NCI-H524 (cell line): ENCODE results near the gene RAB26.
"Not testable (repeated sequence)": the region's sequence is repeated elsewhere in the genome, so short reads cannot be mapped to it uniquely, and the experiment has no call there.

Experiments used
- DNase-seq, 2 experiments: peaks; one replicate each; lab custom pipeline; 2025; lab: John Stamatoyannopoulos, UW

The RAB26 gene, protein sequence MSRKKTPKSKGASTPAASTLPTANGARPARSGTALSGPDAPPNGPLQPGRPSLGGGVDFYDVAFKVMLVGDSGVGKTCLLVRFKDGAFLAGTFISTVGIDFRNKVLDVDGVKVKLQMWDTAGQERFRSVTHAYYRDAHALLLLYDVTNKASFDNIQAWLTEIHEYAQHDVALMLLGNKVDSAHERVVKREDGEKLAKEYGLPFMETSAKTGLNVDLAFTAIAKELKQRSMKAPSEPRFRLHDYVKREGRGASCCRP

DNA sequence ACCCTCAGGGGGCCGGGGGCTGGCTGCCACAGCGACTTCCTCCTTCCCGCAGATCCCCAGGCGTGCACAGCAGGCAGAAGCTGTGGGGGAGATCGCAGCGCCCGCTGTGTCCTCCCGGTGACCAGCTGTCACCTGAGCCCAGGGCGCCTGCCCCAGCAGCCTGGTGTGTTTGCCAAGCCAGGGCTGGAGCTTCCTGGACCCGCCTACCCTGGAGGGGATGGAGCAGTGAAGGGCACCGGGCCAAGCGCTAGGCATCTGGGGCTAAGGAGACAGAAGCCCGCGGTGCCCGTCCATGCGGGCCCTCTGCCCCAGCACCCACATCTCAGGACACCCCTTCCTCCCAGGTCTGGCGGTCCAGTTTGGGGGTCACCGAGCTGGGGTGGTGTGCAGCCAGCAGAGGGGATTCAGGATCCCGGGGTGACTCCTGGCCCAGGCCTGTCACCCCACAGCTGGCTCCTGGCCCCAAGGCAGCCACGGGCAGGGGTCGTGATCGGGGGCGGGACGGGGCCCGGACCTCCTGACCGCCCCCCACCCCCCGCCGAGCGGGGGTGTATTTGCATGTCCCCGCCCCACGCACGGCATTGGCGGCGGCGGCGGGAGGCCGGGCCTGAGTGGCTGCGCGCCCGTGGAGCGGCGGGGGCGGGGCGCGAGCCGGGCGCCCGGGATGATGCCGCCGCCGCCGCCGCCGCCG is at the start of gene RAB26:
RAB26 (plus strand) TSS at position 645 of the 691 bp plus-strand sequence. CDS start 159 bp downstream, outside the sequence.
- peak; percentile 93 to 97 for DNase-seq

DNA sequence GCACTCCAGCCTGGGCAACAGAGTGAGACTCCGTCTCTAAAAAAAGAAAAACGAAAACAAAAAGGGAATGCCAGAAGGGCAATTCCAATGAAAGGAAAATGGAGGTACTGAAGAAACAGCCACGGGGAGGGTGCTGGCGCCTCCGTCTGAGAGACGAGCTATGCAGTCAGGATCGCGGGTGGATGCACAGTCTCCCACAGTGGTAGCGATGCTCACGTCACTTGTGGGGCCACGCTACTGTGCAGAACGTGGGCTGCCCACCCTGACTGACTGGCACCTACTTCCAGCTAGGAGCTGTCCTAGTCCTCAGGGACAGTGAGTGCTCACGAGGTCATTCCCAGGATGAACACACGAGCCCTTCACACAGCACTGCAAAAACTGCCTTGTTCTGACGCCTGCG is 46.8 kb upstream of the RAB26 start:
- DNase-seq: not testable (repeated sequence)

DNA sequence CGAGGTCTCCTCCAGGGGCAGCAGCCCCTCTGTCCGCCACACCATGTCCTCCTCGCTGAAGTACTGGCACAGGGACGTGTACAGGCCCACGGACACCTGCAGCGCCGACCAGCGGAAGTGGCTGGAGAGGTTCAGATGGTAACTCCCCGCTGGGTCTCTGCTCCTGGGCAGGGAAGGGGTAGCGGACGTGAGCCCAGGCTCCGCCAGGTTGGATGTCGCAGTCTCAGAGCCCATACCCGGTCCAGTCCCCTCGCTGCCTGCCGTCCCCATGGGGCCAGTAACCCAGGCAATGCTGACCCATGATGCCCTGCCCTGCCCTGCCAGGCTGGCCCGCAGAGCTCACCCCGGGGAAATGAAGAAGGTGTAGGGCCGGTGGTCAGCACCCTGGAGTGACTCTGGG is 46.0 kb upstream of the RAB26 start:
- DNase-seq: no peak

DNA sequence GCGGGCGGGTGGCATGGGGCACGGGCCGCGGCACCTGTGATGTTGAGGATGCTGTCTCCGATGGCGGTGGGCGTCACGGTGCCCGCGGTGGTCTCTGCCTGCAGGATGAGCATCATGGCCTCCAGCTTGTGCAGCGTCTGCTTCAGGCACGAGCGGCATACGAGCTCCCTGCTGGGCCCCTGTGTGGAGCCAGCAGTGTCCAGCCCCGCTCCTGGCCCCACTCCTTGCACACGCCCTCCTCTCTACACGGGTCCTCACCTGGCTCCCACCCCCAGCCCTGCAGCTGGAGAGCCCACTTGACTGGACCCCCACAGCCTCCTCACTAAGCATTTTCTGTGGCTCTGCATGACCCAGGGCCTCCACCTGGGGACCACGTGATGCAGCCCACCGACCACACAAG is 44.0 kb upstream of the RAB26 start:
- DNase-seq: not testable (repeated sequence)

DNA sequence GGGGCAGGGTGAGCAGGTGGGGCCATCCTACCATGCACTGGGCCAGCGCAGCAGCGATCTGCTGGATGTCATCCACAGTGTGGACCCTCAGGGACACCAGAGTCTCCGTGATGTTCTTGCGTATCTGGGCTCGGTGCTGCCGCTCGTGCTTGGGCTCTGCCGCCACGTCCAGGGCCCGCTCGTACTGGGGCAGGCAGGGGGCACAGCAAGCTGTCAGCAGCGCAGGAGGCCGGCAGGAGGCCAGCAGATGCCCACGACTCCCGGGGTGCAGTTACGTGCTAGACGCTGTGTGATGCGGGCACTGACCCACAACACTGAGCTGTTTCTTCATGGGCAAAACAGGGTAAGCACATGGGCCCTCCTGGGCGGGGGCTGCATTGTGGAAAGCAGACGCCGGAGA is 43.1 kb upstream of the RAB26 start:
- not testable (repeated sequence) for DNase-seq

DNA sequence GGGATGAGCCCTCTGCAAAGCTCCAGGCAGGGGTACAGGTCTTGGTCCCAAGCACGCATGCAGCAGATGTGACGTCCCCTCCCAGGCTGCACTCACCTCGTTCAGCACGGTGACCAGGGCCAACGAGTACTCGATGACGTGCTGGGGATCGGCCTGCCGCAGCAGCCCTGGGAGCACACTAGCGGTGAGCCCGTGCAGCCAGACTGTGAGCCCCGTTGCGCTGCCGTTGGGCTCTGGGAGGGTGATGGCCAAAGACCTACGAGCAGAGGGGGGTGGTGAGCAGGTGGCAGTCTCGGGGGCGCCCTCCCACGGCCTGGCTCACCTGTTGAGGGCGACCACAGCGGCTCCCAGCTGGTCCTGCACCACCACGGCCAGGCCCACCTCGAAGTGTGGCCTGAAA is 42.7 kb upstream of the RAB26 start:
- not testable (repeated sequence) for DNase-seq

DNA sequence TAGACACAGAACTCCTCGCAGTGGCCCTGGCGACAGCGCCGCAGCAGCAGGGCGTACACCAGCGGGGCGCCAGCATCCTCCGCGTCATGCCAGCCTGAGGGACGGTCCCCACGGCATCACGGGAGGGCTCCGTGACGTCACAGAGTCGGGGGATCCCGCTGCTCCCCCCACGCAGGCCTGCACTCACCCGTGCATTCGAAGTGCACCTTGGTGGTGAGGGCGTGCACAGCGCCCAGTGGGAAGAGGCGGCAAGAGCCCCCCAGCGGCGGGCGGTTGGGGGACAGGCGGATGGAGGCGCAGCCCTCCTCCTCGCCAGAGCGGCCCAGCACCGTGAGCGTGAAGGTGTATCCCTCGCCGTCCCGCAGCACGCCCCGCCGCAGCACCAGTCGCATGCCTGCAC is 42.2 kb upstream of the RAB26 start:
- not testable (repeated sequence) for DNase-seq

DNA sequence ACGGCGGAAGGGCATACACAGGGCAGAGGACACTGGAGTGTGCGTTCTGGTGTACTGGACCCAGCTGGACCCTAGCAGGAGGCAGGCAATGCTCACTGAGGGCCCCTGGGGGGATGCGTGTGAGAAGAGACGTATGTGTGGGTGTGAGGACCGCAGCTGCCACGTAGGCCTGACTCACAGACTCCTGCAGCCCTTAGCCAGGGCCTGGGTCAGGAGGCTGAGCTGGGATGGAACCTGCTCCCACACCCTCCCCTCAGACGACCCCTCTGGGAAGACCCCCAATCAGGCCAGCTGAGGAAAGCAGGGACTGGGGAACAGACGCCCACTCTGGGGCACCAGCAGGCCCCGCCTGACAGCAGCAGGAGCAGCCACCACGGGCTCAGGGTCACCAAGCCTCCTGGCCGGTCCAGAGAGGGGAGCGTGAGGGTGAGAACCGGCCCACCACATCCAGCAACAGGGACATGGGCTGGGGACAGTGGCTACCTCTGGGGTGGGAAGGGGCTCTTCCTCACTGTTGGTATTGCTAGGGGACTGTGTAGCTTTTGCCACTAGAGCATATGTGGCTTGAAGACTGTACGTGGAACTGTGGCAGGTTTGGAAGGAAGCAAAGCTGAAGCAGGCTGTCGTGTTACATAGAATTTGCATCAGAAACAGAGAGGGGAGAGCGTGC is 41.2 kb upstream of the RAB26 start:
- not testable (repeated sequence) for DNase-seq

DNA sequence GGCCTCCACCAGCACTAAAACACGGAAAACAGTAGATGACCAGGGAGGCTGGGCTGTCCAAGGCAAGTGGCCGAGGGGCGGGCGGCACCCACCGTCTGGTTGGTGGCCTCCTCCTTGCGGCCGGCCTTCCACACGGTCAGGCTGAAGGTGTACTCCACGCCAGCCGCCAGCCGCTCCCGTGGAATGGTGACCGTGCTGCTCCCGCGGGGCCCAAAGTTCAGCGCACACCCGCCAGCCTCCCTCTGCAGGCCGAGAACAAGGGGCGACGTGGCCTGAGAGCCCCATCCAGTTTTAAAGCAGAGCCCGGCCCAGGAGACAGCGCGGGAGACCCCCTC is 40.7 kb upstream of the RAB26 start:
- DNase-seq: not testable (repeated sequence)

DNA sequence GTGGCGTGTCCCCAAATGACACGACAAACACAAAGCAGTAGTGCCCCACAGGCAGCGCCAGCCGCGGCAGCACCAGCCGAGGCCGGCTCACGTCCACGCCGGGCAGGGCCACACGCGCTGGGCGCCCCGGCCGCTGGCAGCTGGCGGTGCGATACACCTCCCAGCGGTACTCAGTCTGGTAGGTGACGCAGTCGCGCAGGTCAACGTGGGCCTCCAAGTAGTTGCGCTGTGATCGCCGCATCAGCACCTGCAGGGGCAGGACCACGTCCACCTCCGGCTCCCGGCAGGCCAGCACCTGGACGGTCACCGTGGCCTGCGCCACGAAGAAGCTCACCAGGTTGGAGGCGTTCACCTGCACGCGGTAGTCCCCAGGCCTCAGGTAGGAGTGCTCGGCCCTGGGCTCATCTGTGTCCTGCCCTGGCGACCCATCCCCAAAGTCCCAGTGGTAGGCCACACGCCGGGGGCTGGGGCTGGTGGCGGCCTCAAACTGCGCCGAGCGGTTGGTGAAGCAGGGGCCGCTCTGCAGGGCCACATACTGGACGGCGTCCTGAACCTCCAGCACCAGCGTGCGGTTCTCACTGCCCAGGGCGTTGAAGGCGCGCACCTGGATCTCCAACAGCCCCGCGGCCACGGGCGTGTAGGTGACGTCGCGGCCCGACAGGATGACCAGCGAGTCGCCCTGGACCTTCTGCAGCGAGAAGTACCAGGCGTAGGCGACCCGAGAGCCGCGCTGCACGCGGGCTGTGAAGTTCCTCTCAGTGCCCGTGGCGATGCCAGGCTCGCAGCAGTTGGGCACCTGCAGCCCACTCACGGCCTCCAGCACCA is 39.8 kb upstream of the RAB26 start:
- not testable (repeated sequence) for DNase-seq

DNA sequence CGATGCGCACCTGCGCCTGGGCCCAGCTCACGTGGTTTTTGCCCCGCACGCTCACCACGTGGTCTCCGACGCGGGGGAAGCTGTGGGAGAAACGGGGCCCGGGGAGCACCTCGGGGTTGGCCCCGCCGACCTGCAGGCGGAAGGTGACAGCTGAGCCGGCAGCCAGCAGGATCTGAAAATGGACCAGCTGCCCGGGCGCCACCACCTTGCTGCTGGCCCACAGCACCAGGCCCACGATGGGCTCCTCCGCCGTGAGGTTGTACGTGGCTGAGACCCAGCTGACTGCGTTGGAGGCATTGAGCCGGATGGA is 39.2 kb upstream of the RAB26 start:
- not testable (repeated sequence) for DNase-seq

DNA sequence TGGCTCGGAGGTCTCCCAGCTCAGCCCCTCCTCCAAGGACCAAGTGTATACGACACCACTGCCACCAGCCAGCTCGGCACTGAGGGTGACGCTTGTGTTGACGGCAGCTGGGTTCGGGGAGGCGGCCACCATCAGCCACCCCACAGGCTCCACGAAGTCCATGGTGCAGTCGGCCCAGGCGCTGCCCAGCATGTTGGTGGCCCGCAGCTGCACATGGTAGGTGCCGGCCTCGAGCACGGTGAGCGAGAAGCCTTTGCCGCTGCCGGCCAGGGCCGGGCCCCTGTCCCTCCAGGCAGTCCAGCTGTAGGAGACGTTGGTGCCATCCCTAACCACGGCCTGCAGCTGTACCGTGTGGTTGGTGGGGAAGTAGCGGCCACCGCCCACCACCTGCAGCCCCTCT is 38.6 kb upstream of the RAB26 start:
- DNase-seq: not testable (repeated sequence)

DNA sequence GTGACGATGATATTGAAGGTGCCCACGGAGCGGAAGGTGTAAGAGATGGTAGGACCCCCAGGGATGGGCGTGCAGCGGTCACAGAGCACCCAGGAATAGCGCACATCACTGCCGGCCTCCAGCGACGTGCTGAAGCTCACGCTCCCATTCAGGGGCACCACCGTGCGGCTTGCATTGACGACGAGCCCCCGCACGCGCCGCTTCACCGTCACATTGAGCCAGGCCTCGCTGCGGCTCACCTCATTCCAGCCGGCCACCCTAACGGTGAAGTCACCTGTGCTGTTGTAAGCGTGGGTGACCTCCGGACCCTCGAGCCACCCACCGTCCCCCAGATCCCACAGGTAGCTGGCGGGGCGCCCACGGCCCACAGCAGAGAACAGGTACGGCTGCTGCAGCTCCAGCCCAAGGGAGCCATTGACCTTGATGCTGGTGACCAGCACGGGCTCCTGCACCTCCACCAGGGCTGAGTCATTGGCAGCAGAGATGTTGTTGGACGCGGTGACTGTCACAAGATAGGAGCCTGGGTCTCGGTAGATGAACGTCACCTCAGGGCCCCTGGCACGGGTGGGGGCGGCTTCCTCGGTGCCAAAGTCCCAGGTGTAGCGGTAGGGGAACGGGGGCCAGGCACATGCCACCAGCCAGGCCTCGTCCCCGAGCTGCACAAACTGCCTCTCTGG is 38.0 kb upstream of the RAB26 start:
- not testable (repeated sequence) for DNase-seq

DNA sequence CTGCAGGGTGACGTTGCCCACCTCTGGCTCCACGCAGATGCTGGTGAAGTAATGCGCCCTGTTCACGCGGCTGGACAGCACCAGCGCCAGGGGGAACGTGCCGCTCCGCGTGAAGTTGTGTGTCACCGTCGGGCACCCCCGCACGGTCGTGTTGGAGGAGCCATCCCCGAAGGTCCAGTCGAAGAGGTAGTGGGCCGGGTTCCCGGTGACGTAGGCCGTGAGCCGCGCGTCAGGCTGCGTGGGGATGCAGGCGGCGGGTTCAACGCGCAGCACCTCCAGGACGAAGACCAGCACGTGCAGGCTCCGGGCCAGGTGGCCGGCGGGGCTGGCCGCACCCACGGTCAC is 37.4 kb upstream of the RAB26 start:
- DNase-seq: not testable (repeated sequence)

DNA sequence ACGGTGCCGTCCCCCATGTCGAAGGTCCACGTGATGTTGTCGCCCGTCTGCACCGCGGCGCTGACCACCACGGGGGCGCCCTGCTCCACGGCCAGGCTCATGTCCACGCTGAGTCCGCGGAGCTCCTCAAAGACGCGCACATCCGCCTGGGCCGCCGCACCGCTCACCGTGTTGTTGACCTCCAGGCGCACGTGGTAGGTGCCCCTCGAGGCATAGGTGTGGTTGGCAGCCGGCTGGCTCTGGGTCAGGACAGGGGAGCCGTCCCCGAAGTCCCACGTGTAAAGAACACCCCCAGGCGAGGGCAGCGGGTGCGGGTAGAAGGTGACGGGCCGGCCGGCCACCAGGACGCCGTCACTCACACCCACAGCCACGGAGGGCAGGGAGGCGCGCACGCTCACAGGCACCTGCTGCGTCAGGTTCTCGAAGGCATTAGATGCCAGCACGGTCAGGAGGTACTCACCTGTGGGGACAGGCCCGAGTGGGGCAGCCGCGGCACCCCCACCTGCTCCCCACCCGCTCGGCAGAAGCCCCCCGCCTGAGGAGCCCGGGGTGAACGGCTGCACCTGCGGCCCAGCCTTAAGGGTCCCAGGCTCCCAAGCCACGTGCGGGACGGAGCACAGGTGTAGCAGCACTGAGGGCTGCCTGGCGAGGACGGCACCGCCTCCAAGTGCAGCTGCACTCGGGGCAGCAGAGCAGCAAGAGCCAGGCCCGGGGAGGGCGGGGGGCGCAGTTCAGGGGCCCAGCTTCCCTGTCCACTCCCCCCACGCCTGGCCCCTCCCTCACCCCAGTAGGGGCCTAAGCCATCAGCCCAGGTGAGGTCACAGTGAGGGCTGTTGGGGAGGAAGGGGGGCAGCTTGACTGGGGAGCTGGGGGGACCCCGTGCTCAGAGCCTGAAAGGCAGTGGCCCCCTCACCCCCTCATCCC is 36.8 kb upstream of the RAB26 start:
- not testable (repeated sequence) for DNase-seq

DNA sequence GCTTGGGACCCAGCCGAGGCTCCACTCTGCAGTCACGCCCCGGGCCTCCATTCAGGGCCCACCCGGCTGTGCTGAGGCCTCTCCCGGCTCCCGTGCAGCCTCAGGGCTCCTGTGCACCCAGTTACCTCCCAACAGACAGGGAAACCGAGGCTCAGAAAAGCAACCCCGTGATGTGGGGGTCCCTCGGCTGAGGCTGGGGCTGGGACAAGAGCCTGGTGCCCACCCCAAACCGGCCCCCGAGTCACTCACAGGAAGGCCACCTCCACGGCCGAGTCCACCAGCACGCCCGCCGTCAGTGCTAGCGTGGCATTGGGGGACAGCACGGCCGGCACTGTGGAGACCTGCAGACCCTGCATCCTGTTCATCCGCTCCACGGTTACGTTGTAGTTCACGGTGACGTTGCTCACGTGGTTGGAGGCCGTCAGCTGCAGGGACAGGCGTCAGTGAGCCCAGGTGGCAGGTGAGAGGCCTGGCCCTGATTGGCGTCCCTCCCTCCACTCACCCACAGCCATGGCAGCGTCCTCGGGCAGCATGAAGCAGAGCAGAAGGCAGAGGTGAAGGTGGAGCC is 35.8 kb upstream of the RAB26 start:
- DNase-seq: not testable (repeated sequence)

DNA sequence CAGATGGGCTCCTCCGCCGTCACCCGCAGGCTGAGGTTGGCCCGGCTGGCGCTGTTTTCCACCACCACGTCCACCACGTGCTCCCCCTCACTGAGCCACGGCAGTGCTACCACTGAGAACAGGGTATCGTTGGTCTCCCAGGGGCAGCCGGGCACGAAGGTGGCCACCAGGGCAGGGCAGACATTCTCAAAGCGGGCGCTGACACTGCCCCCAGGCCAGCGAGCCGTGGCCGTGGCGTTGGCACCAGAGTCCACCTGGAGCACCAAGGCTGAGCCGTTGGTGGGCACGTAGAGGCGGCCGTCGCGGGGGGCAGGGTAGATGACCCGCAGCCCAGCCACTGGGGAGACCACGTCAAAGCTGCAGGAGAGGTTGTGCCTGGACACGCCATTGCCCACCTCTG is 34.2 kb upstream of the RAB26 start:
- DNase-seq: not testable (repeated sequence)

DNA sequence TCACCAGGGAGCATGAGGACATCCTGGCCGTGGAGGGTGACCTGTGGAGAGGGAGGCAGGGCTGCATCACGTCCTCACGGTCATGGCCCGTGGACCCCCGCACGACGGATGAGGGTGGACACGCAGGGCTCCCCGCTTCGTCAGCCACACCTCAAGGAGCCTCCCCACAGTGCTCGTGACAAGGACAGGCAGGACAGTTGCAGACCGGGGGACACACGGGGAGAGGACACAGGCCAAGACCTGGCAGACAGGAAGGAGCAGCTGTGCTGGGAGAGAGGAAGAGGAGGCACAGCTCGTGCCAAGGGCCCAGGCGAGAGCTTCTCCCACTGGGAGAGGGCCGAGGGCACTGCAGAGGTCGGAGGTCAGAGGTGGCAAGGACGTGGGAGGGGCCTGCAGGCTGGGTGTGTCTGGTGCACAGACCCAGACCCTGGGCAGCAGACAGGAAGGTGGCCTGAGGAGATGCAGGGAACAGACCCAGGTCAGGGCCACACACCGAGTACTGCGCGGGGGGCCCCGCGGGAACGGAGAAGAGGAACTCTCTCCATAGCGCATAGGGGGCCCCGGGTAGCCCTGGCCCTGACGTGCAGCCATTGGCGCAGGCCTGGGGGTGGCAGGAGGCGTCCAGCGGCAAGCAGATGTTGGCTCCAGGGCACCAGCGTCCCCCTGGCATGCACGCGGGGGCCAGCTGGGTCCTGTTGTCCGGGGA is 33.4 kb upstream of the RAB26 start:
- DNase-seq: not testable (repeated sequence)

DNA sequence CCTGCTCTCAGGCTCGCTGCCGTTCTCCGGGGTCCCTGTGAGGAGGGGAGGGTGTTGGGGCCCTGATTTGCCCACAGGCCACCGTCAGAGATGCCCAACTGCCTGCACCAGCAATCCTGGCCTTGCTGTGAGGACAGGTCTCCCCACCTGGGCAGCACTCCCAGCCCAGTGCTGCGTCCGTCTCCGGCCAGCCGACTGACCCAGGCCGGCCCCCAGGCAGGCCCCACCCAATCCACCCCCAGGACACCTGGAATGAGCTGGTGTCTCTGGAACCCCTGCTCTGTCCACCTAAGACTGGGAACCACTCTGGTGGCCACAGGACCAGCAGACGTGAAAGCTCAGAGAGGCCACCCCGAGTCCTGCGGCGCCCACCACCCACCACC is 32.8 kb upstream of the RAB26 start:
- no peak for DNase-seq

DNA sequence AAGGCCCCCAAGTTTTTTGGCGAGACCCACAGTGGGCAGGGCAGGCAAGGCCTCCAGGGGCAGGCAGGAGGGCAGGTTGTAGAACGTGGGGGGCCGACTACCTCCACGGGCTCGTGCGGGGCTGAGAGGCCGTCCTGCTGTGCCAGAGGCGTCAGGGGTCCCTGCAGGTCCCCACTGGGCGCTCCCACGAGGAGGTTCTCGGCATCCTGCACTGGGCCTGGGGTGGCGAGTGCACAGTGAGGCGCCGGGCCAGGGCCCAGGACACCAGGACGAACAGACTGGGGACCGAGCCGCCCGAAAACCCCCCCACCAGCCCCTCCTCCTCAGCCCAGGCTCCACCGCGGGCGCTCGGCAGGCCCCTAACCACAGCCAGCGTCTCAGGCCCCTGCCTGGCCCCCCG is 32.0 kb upstream of the RAB26 start:
- DNase-seq: not testable (repeated sequence)
